GM12892 (cell line): ENCODE data around the gene PRAC2.

ENCODE experiments used
- DNase-seq: peaks from one replicate; pipeline ENCODE4 v3.0.0; 2011; ENCODE audit not compliant: insufficient read length
- FAIRE-seq: peaks from 2 replicates; lab custom pipeline; 2011; peaks lifted over from hg19 to GRCh38; lab: Jason Lieb, UNC
- POLR2A ChIP-seq: IDR thresholded peaks from 2 replicates; pipeline ENCODE4 v1.6.1; 2011; ENCODE audit warnings: low read depth, low read length, control low read depth
- POLR2AphosphoS5 ChIP-seq: IDR thresholded peaks from 2 replicates; pipeline ENCODE4 v1.6.1; 2011; ENCODE audit warnings: low read depth, low read length, control low read depth
- TAF1 ChIP-seq: IDR thresholded peaks from 2 replicates; pipeline ENCODE4 v1.6.1; 2011; ENCODE audit warnings: low read depth, mild to moderate bottlenecking, control low read depth, low read length, borderline replicate concordance

The PRAC2 gene

DNA sequence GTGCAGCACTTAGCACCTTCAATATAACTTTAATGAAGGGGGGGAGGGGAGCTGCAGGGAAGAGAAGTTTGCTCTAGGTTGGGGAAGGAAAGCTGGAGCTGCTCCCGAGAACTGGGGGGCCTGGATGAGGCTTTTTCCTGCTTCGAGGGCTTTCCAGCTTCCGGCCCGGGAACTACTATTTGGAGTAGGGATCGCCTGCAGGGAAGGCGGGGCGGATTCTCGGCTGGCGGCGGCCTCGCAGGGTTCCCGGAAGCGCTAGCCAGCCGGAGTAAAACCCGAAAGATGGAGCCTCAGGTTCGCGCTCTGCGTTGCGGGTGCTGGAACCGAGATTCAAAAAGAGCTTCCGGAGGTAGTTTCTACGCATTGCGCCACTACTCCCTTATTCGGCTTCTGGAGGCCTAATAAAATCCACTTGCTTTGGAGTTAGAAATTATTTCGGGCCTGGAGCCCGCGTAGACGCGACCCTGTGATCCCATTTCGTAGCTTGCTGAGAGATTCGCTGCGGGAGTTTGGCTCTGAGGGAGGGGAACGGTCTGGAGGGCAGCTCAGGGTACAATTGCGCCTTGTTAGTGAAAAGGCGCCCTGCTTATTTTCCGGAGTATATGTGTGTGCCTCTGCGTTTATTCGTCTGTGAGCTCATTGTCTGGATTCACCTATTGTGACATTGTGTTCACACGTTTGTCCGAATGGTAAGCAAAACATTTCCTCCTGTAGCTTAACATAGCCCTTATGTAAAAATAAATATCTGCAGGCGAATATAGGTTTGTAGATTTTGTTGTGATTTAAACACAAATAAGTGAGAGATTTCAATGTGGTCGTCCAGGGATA, 652 bp downstream of the PRAC2 start:
- no peak for FAIRE-seq
- TF ChIP-seq POLR2A (no peak), POLR2AphosphoS5 (no peak), TAF1 (no peak)
- DNase-seq, result no peak

DNA sequence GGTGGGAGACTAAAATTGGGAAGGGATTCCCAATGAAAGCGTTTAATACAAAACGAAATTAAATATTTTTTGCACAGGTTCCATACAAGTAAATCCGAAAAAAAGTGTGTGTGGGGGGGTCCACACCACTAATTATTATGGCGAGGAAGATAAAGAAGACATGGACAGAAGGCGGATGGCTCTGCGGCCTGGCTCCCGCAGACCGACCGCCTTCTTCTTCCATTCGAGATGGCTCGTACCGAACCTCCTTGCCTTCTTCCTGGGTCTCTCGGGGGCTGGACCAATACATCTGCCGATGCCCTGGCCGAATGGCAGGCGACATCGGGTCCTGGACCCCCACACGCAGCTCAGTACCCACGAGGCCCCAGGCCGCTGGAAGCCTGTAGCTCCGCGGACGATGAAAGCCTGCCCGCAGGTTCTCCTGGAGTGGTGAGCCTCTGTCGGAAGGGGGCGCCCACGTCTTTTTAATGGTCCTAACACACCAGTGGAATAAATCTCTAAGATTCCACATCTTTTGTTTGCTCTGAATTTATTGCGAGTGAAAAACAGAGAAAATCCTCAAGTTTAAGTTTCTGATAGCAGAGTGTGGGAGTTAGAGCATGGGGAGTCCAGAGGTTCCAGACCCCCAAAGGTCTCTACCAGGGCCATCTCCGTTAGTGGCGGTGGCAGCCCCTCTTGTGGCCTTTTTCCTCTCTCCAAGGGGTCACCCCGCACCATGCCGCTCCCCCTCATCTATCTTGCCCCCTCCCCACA, 1.4 kb downstream of the PRAC2 start:
- DNase-seq, result peak; percentile 48
- FAIRE-seq, result peak; percentile 83
- TF ChIP-seq POLR2AphosphoS5 (no peak), POLR2A (no peak), TAF1 (no peak)

DNA sequence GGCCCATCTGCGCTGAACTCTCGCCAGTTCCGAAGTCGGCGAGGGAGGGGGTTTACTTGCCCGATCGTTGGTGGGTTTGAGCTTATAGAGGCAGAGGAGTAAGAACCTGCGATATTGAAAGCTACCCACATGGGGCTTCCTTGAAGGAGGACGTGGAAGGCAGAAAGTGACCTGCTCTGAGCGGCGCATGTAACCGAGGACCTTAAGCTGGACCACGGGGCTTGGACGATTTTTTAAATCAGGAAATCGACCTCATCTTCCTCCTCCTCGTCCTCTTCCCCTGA, 2.0 kb downstream of the PRAC2 start:
- no peak for DNase-seq
- no peak for FAIRE-seq
- TF ChIP-seq TAF1 (no peak), POLR2AphosphoS5 (no peak), POLR2A (no peak)

DNA sequence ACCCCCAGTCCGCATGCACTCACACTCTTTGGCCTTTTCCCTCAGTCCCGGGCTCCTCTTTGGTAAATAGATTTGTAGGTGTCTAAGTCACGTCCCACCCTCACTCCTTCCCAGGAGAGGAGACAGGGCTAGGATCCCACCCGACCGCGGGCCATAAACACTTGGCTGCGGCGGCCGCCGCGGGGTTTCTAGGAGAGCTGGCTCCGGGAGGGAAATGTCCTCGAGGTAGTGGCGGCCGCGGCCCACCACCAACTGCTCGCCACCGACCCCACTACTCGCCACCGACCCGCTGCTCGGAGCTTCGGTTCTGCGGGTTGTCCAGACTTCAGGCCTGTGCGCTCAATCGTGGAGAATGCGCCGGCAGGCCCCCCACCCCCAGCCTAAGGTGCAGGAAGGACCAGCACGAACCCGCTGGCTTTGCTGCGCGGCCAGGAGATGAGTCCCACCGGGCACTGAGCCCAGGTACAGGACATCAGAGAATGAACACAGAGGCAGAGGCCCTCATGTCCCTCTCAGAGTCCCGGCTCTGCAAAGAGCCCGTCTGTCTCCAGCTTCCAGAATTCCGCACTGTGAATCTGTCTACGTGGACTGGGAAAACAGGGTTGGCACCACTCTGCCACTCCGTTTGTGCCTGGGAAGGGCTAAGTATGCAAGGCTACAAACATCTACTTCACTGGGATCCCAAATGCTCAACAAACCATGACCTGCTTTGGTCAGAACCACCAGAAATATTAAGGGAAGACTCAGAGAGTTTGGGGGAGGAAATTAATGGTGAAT, 2.5 kb downstream of the PRAC2 start:
- no peak for FAIRE-seq
- TF ChIP-seq TAF1 (no peak), POLR2A (no peak), POLR2AphosphoS5 (no peak)

DNA sequence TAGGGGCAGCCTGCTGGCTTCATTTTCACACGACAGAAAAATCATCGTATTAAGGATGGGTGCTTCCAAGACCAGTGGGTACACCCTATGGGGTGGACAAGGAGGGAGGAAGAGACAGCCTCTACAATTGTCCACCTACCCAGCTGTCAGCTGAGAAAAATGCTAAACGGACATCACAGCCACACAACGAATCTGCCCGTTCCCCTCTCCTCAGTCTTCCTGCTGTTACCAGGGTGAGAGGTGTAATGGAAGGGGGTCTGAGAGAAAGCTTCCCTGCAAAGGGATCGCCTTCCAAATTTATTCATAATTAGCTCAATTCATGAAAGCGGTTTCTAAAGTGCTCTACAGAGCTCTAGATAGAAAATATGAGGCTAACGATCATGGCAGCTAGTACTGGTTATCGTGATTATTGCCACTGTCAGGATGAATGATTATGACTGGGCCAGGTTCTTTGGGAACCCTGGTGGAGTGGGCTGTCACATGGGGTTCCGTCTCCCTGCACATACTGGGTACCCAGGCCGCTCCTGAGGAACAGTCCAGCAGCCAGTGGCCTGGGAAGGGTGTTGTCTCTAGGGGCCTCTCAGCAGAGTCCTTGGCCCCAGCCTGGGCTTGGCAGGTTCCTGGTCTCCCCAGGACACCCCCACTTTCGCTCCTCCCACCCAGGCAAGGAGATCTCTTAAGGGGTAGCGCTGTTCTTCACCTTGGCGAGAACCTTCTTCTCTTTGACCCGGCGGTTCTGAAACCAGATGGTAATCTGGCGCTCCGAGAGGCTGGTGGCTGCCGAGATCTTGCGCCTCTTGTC, 3.3 kb downstream of the PRAC2 start:
- DNase-seq (no peak), FAIRE-seq (no peak)
- TF ChIP-seq TAF1 (no peak), POLR2AphosphoS5 (no peak), POLR2A (no peak)

More for the DNA sequence above, 2.5 kb downstream of the PRAC2 start:
- no peak for DNase-seq

DNA sequence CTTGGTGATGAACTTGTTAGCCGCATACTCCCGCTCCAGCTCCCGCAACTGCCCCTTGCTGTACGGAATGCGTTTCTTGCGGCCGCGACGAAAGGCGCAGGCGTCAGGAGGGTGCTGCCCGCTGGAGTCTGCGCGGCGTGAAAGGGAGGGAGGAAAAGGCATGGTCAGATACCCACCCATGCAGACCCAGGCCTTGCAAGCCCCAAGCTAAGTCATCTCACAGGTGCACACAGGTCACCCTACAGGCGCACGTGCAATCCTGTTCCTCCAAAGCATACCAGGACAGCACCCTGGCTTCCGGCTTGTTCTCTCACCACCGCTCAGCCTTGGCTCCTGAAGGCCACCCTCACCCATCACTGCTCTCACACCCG, 3.9 kb downstream of the PRAC2 start:
- DNase-seq (no peak), FAIRE-seq (no peak)
- no peak for TF ChIP-seq TAF1
- TF ChIP-seq POLR2A, result no peak
- TF ChIP-seq POLR2AphosphoS5, result no peak

DNA sequence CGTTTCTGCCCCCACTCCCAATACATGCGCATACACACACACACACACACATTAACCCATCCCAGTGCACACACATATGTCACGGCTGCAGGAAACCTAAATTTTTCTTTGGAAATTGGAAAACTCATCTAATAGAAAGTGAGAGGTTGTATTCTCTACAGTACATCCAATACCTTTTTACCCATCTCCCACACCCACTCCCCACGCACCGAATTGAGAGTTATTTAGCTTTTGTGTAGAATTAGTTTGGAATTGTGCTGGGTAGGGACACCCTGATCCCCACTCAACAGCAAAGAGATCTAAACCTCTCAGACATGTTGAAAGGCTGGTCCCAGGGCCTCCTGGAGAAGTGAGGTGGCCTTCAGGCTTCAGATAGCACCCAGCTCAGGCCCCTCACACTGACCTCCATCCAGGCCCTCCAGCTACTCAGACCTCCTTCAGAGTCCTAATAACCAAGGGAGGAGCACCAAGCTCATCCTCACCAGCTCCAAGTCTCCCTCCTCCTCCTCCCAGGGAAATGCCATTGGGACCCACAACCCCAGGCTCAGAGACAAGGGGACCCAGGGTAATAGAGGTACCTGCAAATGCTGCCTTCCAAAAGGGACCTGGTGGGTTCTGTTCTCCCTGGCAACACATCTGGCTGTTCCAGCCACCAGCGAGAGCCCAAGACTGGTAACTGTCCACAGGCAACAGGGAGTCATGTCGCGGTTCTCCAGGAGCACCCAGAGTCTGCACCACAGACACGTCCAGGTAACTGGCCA, 4.6 kb downstream of the PRAC2 start:
- no peak for DNase-seq
- TF ChIP-seq TAF1 (no peak), POLR2AphosphoS5 (no peak), POLR2A (no peak)
- no peak for FAIRE-seq

DNA sequence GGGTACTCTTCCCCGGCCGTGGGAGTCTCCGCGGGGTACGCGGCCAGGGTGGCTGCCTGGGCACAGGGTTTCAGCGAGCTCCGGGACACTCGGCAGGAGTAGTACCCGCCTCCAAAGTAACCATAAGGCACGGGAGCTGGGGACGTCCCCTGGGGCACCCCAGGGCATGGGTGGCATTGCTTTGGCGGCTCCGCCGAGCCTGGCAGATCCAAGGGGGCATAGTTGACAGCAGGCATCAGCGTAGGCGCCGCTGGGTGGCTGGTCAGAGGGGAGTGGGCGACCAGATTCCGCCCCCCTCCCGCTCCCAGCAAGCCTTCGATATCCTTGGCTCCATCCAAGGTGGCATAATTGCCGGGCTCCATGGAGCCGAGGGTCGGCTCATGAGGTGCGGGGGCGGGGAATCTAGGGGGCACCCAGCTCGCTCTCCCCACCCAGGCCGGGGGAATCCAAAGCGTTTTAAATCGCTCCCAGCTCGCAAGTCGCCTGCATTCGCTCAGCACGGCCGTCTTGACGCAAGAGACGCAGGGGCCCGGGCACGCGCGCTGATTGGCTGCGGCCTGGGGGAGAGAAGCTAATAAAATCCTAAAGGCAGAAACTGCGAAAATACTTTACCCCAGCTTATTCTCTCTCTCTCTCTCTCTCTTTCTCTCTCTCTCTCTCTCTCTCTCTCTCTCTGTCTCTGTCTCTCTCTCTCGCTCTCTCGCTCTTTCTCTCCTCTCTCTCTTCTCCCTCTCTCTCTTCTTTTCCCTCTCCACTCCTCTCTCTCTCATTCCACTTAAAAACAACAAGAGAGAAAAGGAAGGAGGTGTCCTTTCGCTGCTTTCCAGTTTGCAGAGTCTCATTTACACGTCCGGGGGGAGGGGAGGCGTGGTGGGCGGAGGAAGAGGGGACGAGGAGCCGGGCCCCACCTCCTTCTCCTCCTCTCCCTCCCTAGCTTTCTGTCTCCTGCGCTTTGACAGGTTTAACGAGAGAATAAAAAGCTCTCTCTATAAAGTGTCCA, 5.5 kb downstream of the PRAC2 start, which contains the start of gene HOXB13:
Gene HOXB13, minus strand, starts transcription at position 519 of the 1,000 bp plus-strand sequence. Its CDS starts 157 bp downstream, at position 362.
- FAIRE-seq (no peak), DNase-seq (no peak)
- TF ChIP-seq POLR2AphosphoS5 (no peak), TAF1 (no peak), POLR2A (no peak)

DNA sequence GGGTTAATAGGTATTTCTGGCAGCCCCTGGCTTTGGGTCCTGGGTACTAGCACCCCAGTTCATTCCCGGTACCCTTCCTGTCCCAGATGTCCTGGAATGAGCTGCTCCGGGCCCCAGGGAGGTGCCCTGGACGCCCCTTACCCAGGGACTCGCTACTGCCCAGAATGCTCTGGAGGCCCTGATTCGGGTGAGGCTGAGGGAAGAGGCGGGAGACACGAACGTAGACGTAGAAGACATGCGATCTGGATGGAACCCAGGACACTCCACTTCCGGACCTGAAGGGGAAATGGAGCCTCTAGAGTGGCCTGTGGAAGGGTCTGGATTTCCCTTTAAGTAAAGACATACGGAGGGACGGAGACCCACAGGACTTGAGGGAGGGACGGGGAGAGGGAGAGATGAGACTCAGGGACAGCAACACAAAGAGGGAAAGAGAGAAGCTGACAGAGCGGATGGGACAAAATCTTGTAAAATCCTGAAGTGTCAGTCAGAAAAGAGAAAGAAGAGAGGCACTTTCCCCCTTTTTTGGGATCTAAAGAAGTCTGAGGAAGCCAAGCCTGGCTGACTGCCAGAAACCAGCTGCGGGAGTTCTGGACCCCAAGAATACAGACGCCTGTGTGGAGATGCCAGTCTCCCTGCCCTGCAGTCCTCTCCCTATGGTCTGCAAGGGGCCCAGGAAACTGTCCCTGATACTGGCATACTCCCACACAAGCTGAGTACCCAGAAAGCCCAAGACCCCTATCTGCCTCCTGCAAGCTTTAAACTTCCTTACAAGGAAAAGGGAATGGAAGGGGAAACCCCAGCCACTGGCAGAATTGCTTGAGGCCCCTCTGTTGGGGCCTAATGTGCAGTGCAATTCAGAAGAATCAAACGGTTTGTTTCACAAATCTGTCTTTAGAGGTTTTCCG, 6.6 kb downstream of the PRAC2 start:
- no peak for FAIRE-seq
- no peak for DNase-seq
- TF ChIP-seq POLR2AphosphoS5 (no peak), TAF1 (no peak), POLR2A (no peak)
